ENCODE results near the gene ORAI3. TPM values are rescaled to one million over a fixed set of nuclear protein-coding genes. Genes with fewer than 3 reads are reported as not detected.

ORAI3 gene
- total and polyA plus RNA-seq, 2 of the 13 experiments (the other 11 are each of a cell fraction or from before 2014, with no cell fraction given), result 11.4 to 32.0 TPM

GRCh38 chr16:30941600-30942425 lies 7.1 kb upstream of the ORAI3 start (continued):
- no peak for TF ChIP-seq SP2 (CRISPR knock-in tag; IDR thresholded peaks at IDR 0.05)
- peak; percentile 54; the same call in 1 of the 2 replicates for TF ChIP-seq ZFX (CRISPR knock-in tag; IDR thresholded peaks at IDR 0.05; ENCODE audit: low read depth)
- TF ChIP-seq ZNF235 (CRISPR knock-in tag; IDR thresholded peaks at IDR 0.05; ENCODE audit: borderline replicate concordance), result no peak; the same call in 1 of the 2 replicates
- 0 out of 2 replicates have a peak, but pooled peaks have one; percentile 15 for TF ChIP-seq ZNF160 (CRISPR knock-in tag; IDR thresholded peaks at IDR 0.05)
- TF ChIP-seq ZZZ3 (CRISPR knock-in tag; IDR thresholded peaks at IDR 0.05; ENCODE audit: borderline replicate concordance), result no peak
- TF ChIP-seq ZNF234 (CRISPR knock-in tag; conservative IDR thresholded peaks at IDR 0.05), result no peak
- no peak for TF ChIP-seq KLF13 (CRISPR knock-in tag; IDR thresholded peaks at IDR 0.05)
- TF ChIP-seq ZNF709 (CRISPR knock-in tag; IDR thresholded peaks at IDR 0.05), result peak; percentile 76
- no peak for TF ChIP-seq ZNF614 (CRISPR knock-in tag; IDR thresholded peaks at IDR 0.05; ENCODE audit: borderline replicate concordance)
- TF ChIP-seq ZNF556 (CRISPR knock-in tag; IDR thresholded peaks at IDR 0.05; ENCODE audit: borderline replicate concordance), result peak; percentile 76
- no peak for TF ChIP-seq PRDM15 (CRISPR knock-in tag; IDR thresholded peaks at IDR 0.05)
- TF ChIP-seq ONECUT2 (CRISPR knock-in tag; IDR thresholded peaks at IDR 0.05), result no peak
- TF ChIP-seq ZBTB34 (CRISPR knock-in tag; IDR thresholded peaks at IDR 0.05), result no peak
- TF ChIP-seq, protein P1, sequence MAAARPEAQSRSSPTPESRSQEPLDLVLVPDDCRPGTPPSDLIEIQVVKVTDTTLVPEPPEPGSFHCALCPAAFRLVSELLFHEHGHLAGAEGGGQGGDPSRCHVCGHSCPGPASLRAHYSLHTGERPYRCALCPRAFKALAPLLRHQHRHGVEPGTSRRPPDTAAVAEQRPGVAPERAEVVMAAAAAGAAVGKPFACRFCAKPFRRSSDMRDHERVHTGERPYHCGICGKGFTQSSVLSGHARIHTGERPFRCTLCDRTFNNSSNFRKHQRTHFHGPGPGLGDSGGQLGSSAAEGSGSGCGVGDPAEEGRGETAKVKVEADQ (CRISPR knock-in tag; IDR thresholded peaks at IDR 0.05; ENCODE audit: borderline replicate concordance), result no peak
- peak; percentile 71; the same call in 1 of the 2 replicates for TF ChIP-seq ZNF782 (CRISPR knock-in tag; IDR thresholded peaks at IDR 0.05; ENCODE audit: borderline replicate concordance)
- TF ChIP-seq GPN1 (CRISPR knock-in tag; IDR thresholded peaks at IDR 0.05; ENCODE audit: borderline replicate concordance), result no peak
